IMR-90 (cell line): Measurements from ENCODE around the gene KLHL8. TPM values are rescaled to one million over a fixed set of nuclear protein-coding genes. Genes with fewer than 3 reads are reported as not detected.

Source experiments
- ATAC-seq: fragments of 200-7000 bp; cut with Tn5 transposase; 2 replicates; pipeline ENCODE4 v1.9.1; 2020; ENCODE audit warnings: low read depth, mild to moderate bottlenecking, moderate library complexity
- BruUV-seq: library from RNA; stranded (reverse); fragments of 400-500 nt; replicated peaks from 2 replicates; lab custom pipeline; 2021; lab: Mats Ljungman, UMichigan
- CTCF ChIA-PET: fragments of 300-600 bp; formaldehyde crosslinking; extraction: SDS; loops from one replicate; lab custom pipeline; 2021; ENCODE audit warnings: antibody characterized with exemption; lab: Yijun Ruan, JAX
- POLR2A ChIA-PET: fragments of 300-600 bp; sonication (Branson Sonifier 250); formaldehyde crosslinking; loops from one replicate; lab custom pipeline; 2022; ENCODE audit warnings: antibody characterized with exemption; ENCODE audit not compliant: unreplicated experiment; lab: Charles Lee
- DNase-seq: peaks from one replicate; pipeline ENCODE4 v3.0.0; 2013
- H2AFZ ChIP-seq: replicated peaks from 2 replicates; pipeline ENCODE3; 2013; ENCODE audit warnings: low read length, mild to moderate bottlenecking; ENCODE audit not compliant: poor library complexity
- H2AK5ac ChIP-seq: 2 replicates; pipeline ENCODE4 v1.6.1; 2013; ENCODE audit warnings: low read depth, low read length, inconsistent platforms
- H2AK9ac ChIP-seq: replicated peaks from 2 replicates; pipeline ENCODE3; 2013; ENCODE audit warnings: mild to moderate bottlenecking, low read depth, low read length, moderate library complexity; ENCODE audit not compliant: poor library complexity
- H2BK120ac ChIP-seq: 2 replicates; pipeline ENCODE4 v1.6.1; 2013; ENCODE audit warnings: low read depth, low read length, inconsistent platforms
- H2BK15ac ChIP-seq: 3 replicates; pipeline ENCODE4 v1.6.1; 2013; ENCODE audit warnings: low read depth, low read length, inconsistent platforms
- H2BK20ac ChIP-seq: 2 replicates; pipeline ENCODE4 v1.6.1; 2013; ENCODE audit warnings: low read depth, mild to moderate bottlenecking, inconsistent platforms, low read length, moderate library complexity
- H2BK5ac ChIP-seq: 2 replicates; pipeline ENCODE4 v1.6.1; 2013; ENCODE audit warnings: mild to moderate bottlenecking, low read depth, low read length, inconsistent platforms; ENCODE audit not compliant: poor library complexity, severe bottlenecking
- H3K14ac ChIP-seq: replicated peaks from 2 replicates; pipeline ENCODE4 v1.6.1; 2013; ENCODE audit warnings: low read depth, low read length, inconsistent platforms
- H3K18ac ChIP-seq: 2 replicates; pipeline ENCODE4 v1.6.1; 2013; ENCODE audit warnings: low read depth, low read length, control low read depth
- H3K23ac ChIP-seq: 2 replicates; pipeline ENCODE4 v1.6.1; 2013; ENCODE audit warnings: low read depth, low read length, inconsistent platforms
- H3K27ac ChIP-seq: 2 replicates; pipeline ENCODE4 v1.5.1; 2013; ENCODE audit warnings: mild to moderate bottlenecking, control low read depth, low read length; ENCODE audit not compliant: insufficient read depth
- H3K27me3 ChIP-seq: 2 replicates; pipeline ENCODE4 v1.6.1; 2013; ENCODE audit warnings: low read length; ENCODE audit not compliant: control insufficient read depth, insufficient read depth
- H3K36me3 ChIP-seq: 2 replicates; pipeline ENCODE4 v1.6.1; 2013; ENCODE audit warnings: low read length, mixed read lengths; ENCODE audit not compliant: control insufficient read depth, insufficient read depth
- H3K4ac ChIP-seq: 2 replicates; pipeline ENCODE4 v1.6.1; 2013; ENCODE audit warnings: low read depth, low read length, inconsistent platforms
- H3K4me1 ChIP-seq: 2 replicates; pipeline ENCODE4 v1.6.1; 2013; ENCODE audit warnings: low read length, mixed read lengths; ENCODE audit not compliant: control insufficient read depth, insufficient read depth
- H3K4me2 ChIP-seq: 2 replicates; pipeline ENCODE4 v1.6.1; 2013; ENCODE audit warnings: low read depth, mild to moderate bottlenecking, control low read depth, low read length, moderate library complexity
- H3K4me3 ChIP-seq: 2 replicates; pipeline ENCODE4 v1.5.1; 2013; ENCODE audit warnings: low read depth, mild to moderate bottlenecking, control low read depth, low read length, moderate library complexity; ENCODE audit not compliant: insufficient read depth
- H3K56ac ChIP-seq: 2 replicates; pipeline ENCODE4 v1.6.1; 2013; ENCODE audit warnings: low read length, inconsistent platforms; ENCODE audit not compliant: insufficient read depth; ENCODE audit errors: extremely low read depth
- H3K79me1 ChIP-seq, 2 experiments: 2 replicates each; pipeline ENCODE4 v1.6.1; 2013; ENCODE audit warnings: low read length in 2 of 2, inconsistent platforms in 1 of 2, low read depth in 1 of 2
- H3K9ac ChIP-seq: 2 replicates; pipeline ENCODE4 v1.6.1; 2013; ENCODE audit warnings: low read depth, low read length, control low read depth
- H3K9me1 ChIP-seq: 2 replicates; pipeline ENCODE4 v1.6.1; 2013; ENCODE audit warnings: low read length, inconsistent platforms; ENCODE audit not compliant: insufficient read depth
- H3K9me3 ChIP-seq: 2 replicates; pipeline ENCODE4 v1.6.1; 2013; ENCODE audit warnings: low read length; ENCODE audit not compliant: control insufficient read depth, insufficient read depth
- H4K20me1 ChIP-seq: 2 replicates; pipeline ENCODE4 v1.6.1; 2013; ENCODE audit warnings: low read length, inconsistent platforms; ENCODE audit not compliant: insufficient read depth
- H4K5ac ChIP-seq: 2 replicates; pipeline ENCODE4 v1.6.1; 2013; ENCODE audit warnings: mild to moderate bottlenecking, low read depth, low read length, control low read depth
- H4K8ac ChIP-seq, 2 experiments: 2 replicates each; pipeline ENCODE4 v1.6.1; 2013; ENCODE audit warnings: low read depth in 2 of 2, low read length in 2 of 2, control low read depth in 1 of 2, inconsistent platforms in 1 of 2
- H4K91ac ChIP-seq: 2 replicates; pipeline ENCODE4 v1.6.1; 2013; ENCODE audit warnings: low read depth, low read length, inconsistent platforms; ENCODE audit not compliant: insufficient read depth
- BHLHE40 ChIP-seq: fragments of 150-350 bp; IDR thresholded peaks from 2 replicates; pipeline ENCODE4 v1.6.1; 2016; ENCODE audit warnings: mild to moderate bottlenecking, low read depth, low read length
- CEBPB ChIP-seq: IDR thresholded peaks from 2 replicates; pipeline ENCODE4 v1.6.1; 2012; ENCODE audit warnings: low read depth, low read length, improper control_type of control experiment
- CHD1 ChIP-seq: IDR thresholded peaks from 2 replicates; pipeline ENCODE4 v1.6.1; 2012; ENCODE audit warnings: low read depth, low read length, improper control_type of control experiment
- CTCF ChIP-seq: conservative IDR thresholded peaks from 2 replicates; pipeline ENCODE4 v1.5.1; 2012; ENCODE audit warnings: mild to moderate bottlenecking, low read depth, low read length, improper control_type of control experiment
- ELK1 ChIP-seq: fragments of 150-350 bp; IDR thresholded peaks from 2 replicates; pipeline ENCODE4 v1.6.1; 2016; ENCODE audit warnings: low read depth, mild to moderate bottlenecking, low read length, moderate library complexity, borderline replicate concordance
- FOS ChIP-seq: fragments of 150-350 bp; IDR thresholded peaks from 2 replicates; pipeline ENCODE4 v1.6.1; 2016; ENCODE audit warnings: low read depth, low read length
- MAFK ChIP-seq: IDR thresholded peaks from 2 replicates; pipeline ENCODE4 v1.6.1; 2012; ENCODE audit warnings: low read depth, low read length, improper control_type of control experiment
- MAZ ChIP-seq: IDR thresholded peaks from 2 replicates; pipeline ENCODE4 v1.6.1; 2012; ENCODE audit warnings: low read depth, mild to moderate bottlenecking, low read length, improper control_type of control experiment, moderate library complexity, borderline replicate concordance
- MXI1 ChIP-seq: IDR thresholded peaks from 2 replicates; pipeline ENCODE4 v1.6.1; 2012; ENCODE audit warnings: low read depth, mild to moderate bottlenecking, low read length, moderate library complexity, borderline replicate concordance
- NFE2L2 ChIP-seq: fragments of 150-350 bp; IDR thresholded peaks from 2 replicates; pipeline ENCODE4 v1.6.1; 2016; ENCODE audit warnings: low read depth, mild to moderate bottlenecking, low read length
- RAD21 ChIP-seq: IDR thresholded peaks from 2 replicates; pipeline ENCODE4 v1.6.1; 2012; ENCODE audit warnings: low read length, improper control_type of control experiment
- RFX5 ChIP-seq: IDR thresholded peaks from 2 replicates; pipeline ENCODE4 v1.8.0; 2012; ENCODE audit warnings: low read depth, mild to moderate bottlenecking, low read length, moderate library complexity
- USF2 ChIP-seq: fragments of 150-350 bp; IDR thresholded peaks from 2 replicates; pipeline ENCODE4 v1.6.1; 2017; ENCODE audit warnings: mild to moderate bottlenecking, antibody characterized with exemption, low read length, low read depth
- WGBS, 2 experiments: methylation state at CpG; one replicate each; pipeline versions ENCODE4 v1.1.5 to v1.1.7; 2013; ENCODE audit warnings: missing lambda C conversion rate in 2 of 2; ENCODE audit not compliant: insufficient read length in 1 of 2; ENCODE audit errors: extremely low coverage in 2 of 2; 5-methylcytosine and 5-hydroxymethylcytosine counted together
- dilution Hi-C: fragments of 300-500 bp; cut with HindIII; formaldehyde crosslinking; loops from one replicate; pipeline ENCODE4 v1.14.3; 2018; ENCODE audit warnings: low sequenced_read_pairs; ENCODE audit not compliant: unreplicated experiment
- in situ Hi-C: fragments of 300-500 bp; cut with MboI; formaldehyde crosslinking; loops from 3 replicates; pipeline ENCODE4 v1.14.3; 2019; ENCODE audit warnings: low sequenced_read_pairs, inconsistent platforms, mixed read lengths
- intact Hi-C: fragments of 100-400 bp; cut with micrococcal nuclease; formaldehyde crosslinking; loops from 2 replicates; pipeline ENCODE4 v1.10.0; 2022
- polyA plus RNA-seq, 3 experiments: library from polyadenylated mRNA; depleted of rRNA; stranded (reverse); fragments of >200 nt; gene quantifications; 2 replicates each; pipeline ENCODE4 v1.2.3, GENCODE V29; 2012; ENCODE audit warnings: low replicate concordance in 1 of 3
- total RNA-seq: library from RNA; depleted of rRNA; stranded (reverse); fragments of >200 nt; gene quantifications from 2 replicates; pipeline ENCODE4 v1.2.3, GENCODE V29; 2012

The KLHL8 gene
- total and polyA plus RNA-seq, 2 of the 4 experiments (the other 2 are of a cell fraction), result 3.1 to 9.5 TPM

- peak overlapping the region; percentile 84 for H2AFZ ChIP-seq
- H2AK9ac ChIP-seq, result no peak overlapping the region
- H2AK5ac ChIP-seq, result peak overlapping the region; percentile 79; the same call in 1 of the 2 replicates
- no peak overlapping the region; the same call in 1 of the 2 replicates for H3K9ac ChIP-seq
- peak overlapping the region; percentile 81; the same call in 1 of the 3 replicates for H2BK15ac ChIP-seq
- H4K91ac ChIP-seq, result peak overlapping the region; percentile 30; the same call in 1 of the 2 replicates
- intact Hi-C loops, result loop anchor here (1.0 to 5.0 kb wide), 4 partner anchors 84 to 738 kb away; no protein-coding TSS in a partner anchor
- H4K8ac ChIP-seq, result peak overlapping the region in 1 of 2 experiments; percentile 93; a peak in 2 of 4 replicates
- H3K9me3 ChIP-seq, result no peaks in the 10 kb centered on the region
- H2BK20ac ChIP-seq, result peak overlapping the region; percentile 67
- H3K9me1 ChIP-seq, result peaks cover 2% of the 10 kb centered on the region; the same call in 1 of the 2 replicates
- H3K23ac ChIP-seq, result peak overlapping the region; percentile 33; the same call in 1 of the 2 replicates
- no peaks in the 10 kb centered on the region for H3K79me1 ChIP-seq
- H3K4me1 ChIP-seq, result peaks cover 6% of the 10 kb centered on the region
- peak overlapping the region; percentile 96 for H2BK5ac ChIP-seq
- H3K4me3 ChIP-seq, result peak overlapping the region; percentile 72; the same call in 1 of the 2 replicates
- dilution Hi-C loops, result no loop called here
- ChIA-PET POLR2A (interaction anchor here (0.5 kb wide), 1 partner anchor 251 kb away, joined by 11 read pairs; no protein-coding TSS in a partner anchor), CTCF (interaction anchor here (0.9 to 1.7 kb wide), 5 partner anchors 83 to 330 kb away, joined by 3 to 7 read pairs (median 4); no protein-coding TSS in a partner anchor)
- H3K36me3 ChIP-seq, result no peaks in the 10 kb centered on the region
- no peaks in the 10 kb centered on the region for H3K27me3 ChIP-seq
- TF ChIP-seq RAD21, result no peak
- TF ChIP-seq USF2, result no peak
- TF ChIP-seq CTCF, result no peak
- 0 out of 2 replicates have a peak, but pooled peaks have one; percentile 10 for TF ChIP-seq MXI1
- no peak for TF ChIP-seq RFX5
- no peak for TF ChIP-seq BHLHE40
- no peak for TF ChIP-seq MAFK
- peak; percentile 74 for TF ChIP-seq FOS
- TF ChIP-seq ELK1, result no peak
- TF ChIP-seq NFE2L2, result no peak
- no peak for TF ChIP-seq CHD1
- TF ChIP-seq MAZ, result no peak
- no peak for TF ChIP-seq CEBPB
- ATAC-seq (peak; percentile 54), DNase-seq (peak; percentile 62)
- peak overlapping the region; percentile 39 for H3K4me2 ChIP-seq
- BruUV-seq, result no TSS peak
- in situ Hi-C loops, result loop anchor here (25.0 kb wide), 1 partner anchor 723 kb away; no protein-coding TSS in a partner anchor
- H3K56ac ChIP-seq, result 0 out of 2 replicates have a peak overlapping the region, but pooled peaks have one; percentile 30
- peak overlapping the region; percentile 38; the same call in 1 of the 2 replicates for H3K4ac ChIP-seq
- H4K5ac ChIP-seq, result peak overlapping the region; percentile 54; the same call in 1 of the 2 replicates
- H2BK120ac ChIP-seq, result peak overlapping the region; percentile 84
- H4K20me1 ChIP-seq, result no peaks in the 10 kb centered on the region
- H3K14ac ChIP-seq, result peak overlapping the region; percentile 10
- no CpG with 5 or more reads among the region's 4 CpGs for WGBS, 2 experiments
- no peak overlapping the region for H3K27ac ChIP-seq
- peak overlapping the region; percentile 66; the same call in 1 of the 2 replicates for H3K18ac ChIP-seq
Observed at GRCh38 chr4:87235020-87235671, 14.7 kb upstream of the KLHL8 start.
